HCT116 (cell line): ENCODE results near the gene ADAMTS16. TPM values are rescaled to one million over a fixed set of nuclear protein-coding genes. Genes with fewer than 3 reads are reported as not detected.

ENCODE experiments used
- ATAC-seq: fragments of 200-7000 bp; cut with Tn5 transposase; 2 replicates; pipeline ENCODE4 v1.9.1; 2020; ENCODE audit warnings: mild to moderate bottlenecking, moderate library complexity
- BruUV-seq: library from RNA; stranded (reverse); fragments of 400-500 nt; replicated peaks from 2 replicates; lab custom pipeline; 2021; lab: Mats Ljungman, UMichigan
- CTCF ChIA-PET: fragments of 300-600 bp; sonication (Branson Sonifier 250); formaldehyde crosslinking; loops from one replicate; lab custom pipeline; 2021; ENCODE audit warnings: antibody characterized with exemption; lab: Charles Lee
- POLR2A ChIA-PET: fragments of 300-600, 350-600 bp; sonication (Branson Sonifier 250); formaldehyde crosslinking; loops from one replicate; lab custom pipeline; 2021; ENCODE audit warnings: antibody characterized with exemption; lab: Charles Lee
- RAD21 ChIA-PET, 2 experiments: fragments of 300-600 bp; sonication (Branson Sonifier 250); formaldehyde crosslinking; loops; one replicate each; lab custom pipeline; 2023; ENCODE audit warnings: low total read pairs in 2 of 2; ENCODE audit not compliant: uncharacterized antibody in 2 of 2, unreplicated experiment in 2 of 2, low non-redundant PET in 1 of 2; lab: Charles Lee
- DNase-seq: peaks from one replicate; pipeline ENCODE4 v3.0.0-alpha.2; 2010; ENCODE audit warnings: low read depth, low spot score
- H2AFZ ChIP-seq: fragments of 200-600 bp; shearing (Covaris generic), sonication (generic); 2 replicates; pipeline ENCODE4 v1.6.1; 2017; ENCODE audit warnings: low read depth, mixed run types, mixed read lengths, antibody characterized with exemption, low read length; ENCODE audit not compliant: poor library complexity, severe bottlenecking
- H3K27ac ChIP-seq: 2 replicates; pipeline ENCODE4 v1.5.1; 2012; ENCODE audit warnings: low read depth, low read length
- H3K27me3 ChIP-seq: fragments of 200-600 bp; sonication (generic); 2 replicates; pipeline ENCODE4 v1.6.1; 2016; ENCODE audit warnings: mixed run types, low read length, mixed read lengths; ENCODE audit not compliant: insufficient read depth
- H3K36me3 ChIP-seq, 2 experiments: fragments of 200-500 bp in 1 of 2; fragments of 200-600 bp in 1 of 2; sonication (Bioruptor generic) in 1 of 2; sonication (generic) in 1 of 2; 2 replicates each; pipeline versions ENCODE4 v1.5.1 to v1.6.1; 2014 to 2016; ENCODE audit warnings: low read length in 2 of 2, inconsistent platforms in 1 of 2, mixed read lengths in 1 of 2, mixed run types in 1 of 2; ENCODE audit not compliant: insufficient read depth in 2 of 2, control insufficient read depth in 1 of 2
- H3K4me1 ChIP-seq, 2 experiments: fragments of 200-600 bp in 1 of 2; sonication (generic) in 1 of 2; 2 replicates each; pipeline versions ENCODE4 v1.5.1 to v1.6.1; 2012 to 2017; ENCODE audit warnings: low read length in 2 of 2, inconsistent platforms in 1 of 2, mild to moderate bottlenecking in 1 of 2, mixed read lengths in 1 of 2, mixed run types in 1 of 2, moderate library complexity in 1 of 2; ENCODE audit not compliant: insufficient read depth in 2 of 2, control insufficient read depth in 1 of 2
- H3K4me2 ChIP-seq: fragments of 200-600 bp; sonication (generic); 2 replicates; pipeline ENCODE4 v1.6.1; 2017; ENCODE audit warnings: mixed run types, low read length, mixed read lengths
- H3K4me3 ChIP-seq, 2 experiments: fragments of 200-600 bp in 1 of 2; sonication (generic) in 1 of 2; replicated peaks in 1 of 2; 2 replicates each; pipeline ENCODE4 v1.5.1; 2011 to 2016; ENCODE audit warnings: low read length in 2 of 2, control low read depth in 1 of 2, low read depth in 1 of 2, mild to moderate bottlenecking in 1 of 2, mixed read lengths in 1 of 2, mixed run types in 1 of 2
- H3K79me2 ChIP-seq: fragments of 200-600 bp; sonication (generic); 2 replicates; pipeline ENCODE4 v1.6.1; 2017; ENCODE audit warnings: mild to moderate bottlenecking, mixed run types, low read length, moderate library complexity, mixed read lengths; ENCODE audit not compliant: insufficient read depth
- H3K9ac ChIP-seq: fragments of 200-600 bp; sonication (generic); 2 replicates; pipeline ENCODE4 v1.6.1; 2016; ENCODE audit warnings: low read length, mixed read lengths
- H3K9me2 ChIP-seq: fragments of 200-600 bp; sonication (generic), shearing (Covaris generic); 2 replicates; pipeline ENCODE4 v1.6.1; 2017; ENCODE audit warnings: mixed run types, mild to moderate bottlenecking, moderate library complexity; ENCODE audit not compliant: insufficient read depth
- H3K9me3 ChIP-seq, 2 experiments: fragments of 200-500 bp in 1 of 2; fragments of 200-600 bp in 1 of 2; sonication (Bioruptor generic) in 1 of 2; sonication (generic) in 1 of 2; 2 replicates each; pipeline ENCODE4 v1.6.1; 2014 to 2017; ENCODE audit warnings: low read length in 2 of 2, mixed read lengths in 2 of 2, inconsistent platforms in 1 of 2, low read depth in 1 of 2, mild to moderate bottlenecking in 1 of 2, mixed run types in 1 of 2, moderate library complexity in 1 of 2; ENCODE audit not compliant: control insufficient read depth in 1 of 2, insufficient read depth in 1 of 2
- H4K20me1 ChIP-seq: fragments of 200-600 bp; sonication (generic), shearing (Covaris generic); 2 replicates; pipeline ENCODE4 v1.6.1; 2017; ENCODE audit warnings: mixed run types, mild to moderate bottlenecking, moderate library complexity; ENCODE audit not compliant: insufficient read depth
- CEBPB ChIP-seq: IDR thresholded peaks from 2 replicates; pipeline ENCODE4 v1.6.1; 2012; ENCODE audit warnings: low read depth
- EGR1 ChIP-seq: IDR thresholded peaks from 2 replicates; pipeline ENCODE4 v1.6.1; 2012; ENCODE audit warnings: low read depth
- ELF1 ChIP-seq: IDR thresholded peaks from 2 replicates; pipeline ENCODE4 v1.6.1; 2012; ENCODE audit warnings: low read depth, borderline replicate concordance
- EZH2phosphoT487 ChIP-seq: fragments of 200-600 bp; IDR thresholded peaks from 2 replicates; pipeline ENCODE4 v1.6.1; 2018; ENCODE audit warnings: antibody characterized with exemption, borderline replicate concordance
- FOSL1 ChIP-seq: IDR thresholded peaks from 2 replicates; pipeline ENCODE4 v1.6.1; 2012; ENCODE audit warnings: low read depth
- JUND ChIP-seq: IDR thresholded peaks from 2 replicates; pipeline ENCODE4 v1.6.1; 2012
- POLR2A ChIP-seq: IDR thresholded peaks from 2 replicates; pipeline ENCODE4 v1.7.0; 2011; ENCODE audit warnings: borderline replicate concordance; ENCODE audit not compliant: insufficient read depth, insufficient read length; ENCODE audit errors: extremely low read depth
- POLR2AphosphoS5 ChIP-seq: IDR thresholded peaks from 2 replicates; pipeline ENCODE4 v1.6.1; 2011; ENCODE audit warnings: mild to moderate bottlenecking, low read depth, low read length, moderate library complexity
- RAD21 ChIP-seq: IDR thresholded peaks from 2 replicates; pipeline ENCODE4 v1.6.1; 2012; ENCODE audit warnings: low read depth, mild to moderate bottlenecking
- SIN3A ChIP-seq: IDR thresholded peaks from 2 replicates; pipeline ENCODE4 v1.6.1; 2012; ENCODE audit warnings: low read depth
- SRF ChIP-seq: IDR thresholded peaks from 2 replicates; pipeline ENCODE4 v1.6.1; 2012; ENCODE audit warnings: low read depth
- TCF7L2 ChIP-seq: IDR thresholded peaks from 2 replicates; pipeline ENCODE4 v1.7.0; 2011; ENCODE audit warnings: borderline replicate concordance, inconsistent platforms; ENCODE audit not compliant: insufficient read depth, insufficient read length; ENCODE audit errors: extremely low read depth
- YY1 ChIP-seq: IDR thresholded peaks from 2 replicates; pipeline ENCODE4 v1.6.1; 2011; ENCODE audit warnings: low read length, low read depth, moderate library complexity, mild to moderate bottlenecking; ENCODE audit not compliant: insufficient replicate concordance; ENCODE audit errors: extremely low read depth
- intact Hi-C: fragments of 100-400 bp; cut with micrococcal nuclease; formaldehyde crosslinking; loops from 2 replicates; pipeline ENCODE4 v1.10.0; 2022
- total RNA-seq: library from RNA; stranded (reverse); gene quantifications from one replicate; pipeline ENCODE4 v1.2.1, GENCODE V29; 2021; ENCODE audit not compliant: unreplicated experiment
- TF ChIP-seq, protein P1 (sequence below): IDR thresholded peaks from 2 replicates; pipeline ENCODE4 v1.6.1; 2012
- TF ChIP-seq, protein P2 (sequence below): IDR thresholded peaks from 2 replicates; pipeline ENCODE4 v1.6.1; 2012; ENCODE audit warnings: low read depth
- TF ChIP-seq, protein P3 (sequence below), 3 experiments: fragments of 200-600 bp in 1 of 3; sonication (generic) in 1 of 3; IDR thresholded peaks in 2 of 3; conservative IDR thresholded peaks in 1 of 3; 2 replicates each; pipeline ENCODE4 v1.5.1; 2012 to 2017; ENCODE audit warnings: low read depth in 2 of 3, low read length in 2 of 3, antibody characterized with exemption in 1 of 3, borderline replicate concordance in 1 of 3, control low read depth in 1 of 3, mild to moderate bottlenecking in 1 of 3, mixed read lengths in 1 of 3, mixed run types in 1 of 3, moderate library complexity in 1 of 3; ENCODE audit not compliant: insufficient read depth in 1 of 3
- TF ChIP-seq, protein P4 (sequence below): IDR thresholded peaks from 2 replicates; pipeline ENCODE4 v1.6.1; 2012

ADAMTS16 gene
- total RNA-seq, 1 experiment from 2014 or later = 2.4 TPM

DNA sequence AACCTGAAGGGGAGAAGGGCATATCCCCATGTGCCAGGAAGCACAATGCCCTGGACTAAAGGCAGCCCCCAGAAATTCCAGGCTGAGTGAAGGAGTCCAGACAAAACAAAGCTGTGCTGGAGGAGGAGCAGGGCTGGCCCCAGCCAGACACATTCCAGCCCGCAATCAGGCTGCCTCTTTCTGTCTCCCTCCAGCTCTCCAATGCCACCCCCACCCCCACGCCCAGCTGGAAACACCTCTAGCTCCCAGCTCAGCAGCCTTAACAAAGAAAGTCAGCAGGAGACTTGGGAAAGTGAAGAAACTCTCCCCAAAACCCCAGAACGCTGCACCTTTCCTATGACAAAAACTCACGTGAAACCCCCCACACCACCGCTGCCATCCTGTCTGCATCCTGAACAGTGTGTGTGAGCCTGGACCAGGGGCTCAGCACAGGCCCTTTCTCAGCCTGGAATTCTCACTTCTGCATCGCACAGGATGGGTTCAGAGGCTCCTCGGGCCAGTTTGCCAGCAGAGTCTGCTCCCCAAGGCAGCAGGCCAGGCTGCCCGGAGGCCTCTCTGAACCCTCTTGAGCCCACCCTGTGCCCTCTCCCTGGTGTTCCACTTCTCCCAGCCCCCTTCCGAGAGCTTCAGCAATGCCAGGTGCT lies 186.1 kb downstream of the ADAMTS16 start:
- intact Hi-C loops = no loop called here
- H3K27me3 ChIP-seq = no peaks in the 10 kb centered on the region
- no peak overlapping the region for H2AFZ ChIP-seq
- H3K27ac ChIP-seq = no peak overlapping the region
- TF ChIP-seq RAD21 (no peak), POLR2A (no peak), ELF1 (no peak), FOSL1 (no peak), SRF (no peak), SIN3A (no peak), YY1 (no peak)
- TF ChIP-seq, protein P1, sequence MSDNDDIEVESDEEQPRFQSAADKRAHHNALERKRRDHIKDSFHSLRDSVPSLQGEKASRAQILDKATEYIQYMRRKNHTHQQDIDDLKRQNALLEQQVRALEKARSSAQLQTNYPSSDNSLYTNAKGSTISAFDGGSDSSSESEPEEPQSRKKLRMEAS = no peak
- no peaks in the 10 kb centered on the region for H3K36me3 ChIP-seq
- ChIA-PET RAD21 (no interaction called here), POLR2A (no interaction called here), CTCF (no interaction called here)
- no peaks in the 10 kb centered on the region for H4K20me1 ChIP-seq
- no peak overlapping the region for H3K4me3 ChIP-seq
- no peaks in the 10 kb centered on the region for H3K9me2 ChIP-seq
- H3K9me3 ChIP-seq = no peaks in the 10 kb centered on the region
- ATAC-seq (no peak), DNase-seq (no peak)
- no peaks in the 10 kb centered on the region for H3K4me1 ChIP-seq
- no peak overlapping the region for H3K9ac ChIP-seq
- no TSS peak for BruUV-seq
- no peaks in the 10 kb centered on the region for H3K79me2 ChIP-seq
- H3K4me2 ChIP-seq = no peak overlapping the region

- Histone ChIP-seq H2AFZ (no peak overlapping the region), H3K4me2 (no peak overlapping the region), H3K36me3 (no peaks in the 10 kb centered on the region), H3K27me3 (no peaks in the 10 kb centered on the region), H3K79me2 (no peaks in the 10 kb centered on the region), H3K9me2 (no peaks in the 10 kb centered on the region), H3K4me1 (no peaks in the 10 kb centered on the region), H3K9me3 (no peaks in the 10 kb centered on the region), H3K9ac (no peak overlapping the region), H4K20me1 (no peaks in the 10 kb centered on the region), H3K27ac (no peak overlapping the region), H3K4me3 (no peak overlapping the region)
- ChIA-PET POLR2A (no interaction called here), CTCF (no interaction called here), RAD21 (no interaction called here)
- intact Hi-C loops = no loop called here
- ATAC-seq (no peak), DNase-seq (no peak)
- BruUV-seq = no TSS peak
- TF ChIP-seq JUND (no peak), ELF1 (no peak), EGR1 (no peak), TCF7L2 (no peak), POLR2AphosphoS5 (no peak), EZH2phosphoT487 (no peak), CEBPB (no peak)
- TF ChIP-seq, protein P2, sequence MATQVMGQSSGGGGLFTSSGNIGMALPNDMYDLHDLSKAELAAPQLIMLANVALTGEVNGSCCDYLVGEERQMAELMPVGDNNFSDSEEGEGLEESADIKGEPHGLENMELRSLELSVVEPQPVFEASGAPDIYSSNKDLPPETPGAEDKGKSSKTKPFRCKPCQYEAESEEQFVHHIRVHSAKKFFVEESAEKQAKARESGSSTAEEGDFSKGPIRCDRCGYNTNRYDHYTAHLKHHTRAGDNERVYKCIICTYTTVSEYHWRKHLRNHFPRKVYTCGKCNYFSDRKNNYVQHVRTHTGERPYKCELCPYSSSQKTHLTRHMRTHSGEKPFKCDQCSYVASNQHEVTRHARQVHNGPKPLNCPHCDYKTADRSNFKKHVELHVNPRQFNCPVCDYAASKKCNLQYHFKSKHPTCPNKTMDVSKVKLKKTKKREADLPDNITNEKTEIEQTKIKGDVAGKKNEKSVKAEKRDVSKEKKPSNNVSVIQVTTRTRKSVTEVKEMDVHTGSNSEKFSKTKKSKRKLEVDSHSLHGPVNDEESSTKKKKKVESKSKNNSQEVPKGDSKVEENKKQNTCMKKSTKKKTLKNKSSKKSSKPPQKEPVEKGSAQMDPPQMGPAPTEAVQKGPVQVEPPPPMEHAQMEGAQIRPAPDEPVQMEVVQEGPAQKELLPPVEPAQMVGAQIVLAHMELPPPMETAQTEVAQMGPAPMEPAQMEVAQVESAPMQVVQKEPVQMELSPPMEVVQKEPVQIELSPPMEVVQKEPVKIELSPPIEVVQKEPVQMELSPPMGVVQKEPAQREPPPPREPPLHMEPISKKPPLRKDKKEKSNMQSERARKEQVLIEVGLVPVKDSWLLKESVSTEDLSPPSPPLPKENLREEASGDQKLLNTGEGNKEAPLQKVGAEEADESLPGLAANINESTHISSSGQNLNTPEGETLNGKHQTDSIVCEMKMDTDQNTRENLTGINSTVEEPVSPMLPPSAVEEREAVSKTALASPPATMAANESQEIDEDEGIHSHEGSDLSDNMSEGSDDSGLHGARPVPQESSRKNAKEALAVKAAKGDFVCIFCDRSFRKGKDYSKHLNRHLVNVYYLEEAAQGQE = no peak
- TF ChIP-seq, protein P3, sequence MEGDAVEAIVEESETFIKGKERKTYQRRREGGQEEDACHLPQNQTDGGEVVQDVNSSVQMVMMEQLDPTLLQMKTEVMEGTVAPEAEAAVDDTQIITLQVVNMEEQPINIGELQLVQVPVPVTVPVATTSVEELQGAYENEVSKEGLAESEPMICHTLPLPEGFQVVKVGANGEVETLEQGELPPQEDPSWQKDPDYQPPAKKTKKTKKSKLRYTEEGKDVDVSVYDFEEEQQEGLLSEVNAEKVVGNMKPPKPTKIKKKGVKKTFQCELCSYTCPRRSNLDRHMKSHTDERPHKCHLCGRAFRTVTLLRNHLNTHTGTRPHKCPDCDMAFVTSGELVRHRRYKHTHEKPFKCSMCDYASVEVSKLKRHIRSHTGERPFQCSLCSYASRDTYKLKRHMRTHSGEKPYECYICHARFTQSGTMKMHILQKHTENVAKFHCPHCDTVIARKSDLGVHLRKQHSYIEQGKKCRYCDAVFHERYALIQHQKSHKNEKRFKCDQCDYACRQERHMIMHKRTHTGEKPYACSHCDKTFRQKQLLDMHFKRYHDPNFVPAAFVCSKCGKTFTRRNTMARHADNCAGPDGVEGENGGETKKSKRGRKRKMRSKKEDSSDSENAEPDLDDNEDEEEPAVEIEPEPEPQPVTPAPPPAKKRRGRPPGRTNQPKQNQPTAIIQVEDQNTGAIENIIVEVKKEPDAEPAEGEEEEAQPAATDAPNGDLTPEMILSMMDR (IDR thresholded peaks at IDR 0.05 in 2 of 3, conservative IDR thresholded peaks at IDR 0.05 in 1 of 3; ENCODE audit: borderline replicate concordance in 1 of 3, insufficient read depth in 1 of 3, low read depth in 2 of 3, low read length in 2 of 3) = no peak
- TF ChIP-seq, protein P4, sequence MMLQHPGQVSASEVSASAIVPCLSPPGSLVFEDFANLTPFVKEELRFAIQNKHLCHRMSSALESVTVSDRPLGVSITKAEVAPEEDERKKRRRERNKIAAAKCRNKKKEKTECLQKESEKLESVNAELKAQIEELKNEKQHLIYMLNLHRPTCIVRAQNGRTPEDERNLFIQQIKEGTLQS = no peak
Observed at GRCh38 chr5:5327126-5327525, 187.0 kb downstream of the ADAMTS16 start.
